OCI-LY7 (cell line): ENCODE data around the gene ATP8B4.

Experiments
- EZH2phosphoT487 ChIP-seq: fragments of 200-600 bp; sonication (generic); IDR thresholded peaks from 2 replicates; pipeline ENCODE4 v1.6.1; 2018; ENCODE audit warnings: low read depth, borderline replicate concordance, mild to moderate bottlenecking, mixed run types, antibody characterized with exemption, low read length, moderate library complexity, mixed read lengths
- TF ChIP-seq, protein P1 (sequence below): fragments of 200-600 bp; sonication (generic); conservative IDR thresholded peaks from 2 replicates; pipeline ENCODE4 v1.5.1; 2014; ENCODE audit warnings: mild to moderate bottlenecking, antibody characterized with exemption, low read length, moderate library complexity, mixed read lengths

DNA sequence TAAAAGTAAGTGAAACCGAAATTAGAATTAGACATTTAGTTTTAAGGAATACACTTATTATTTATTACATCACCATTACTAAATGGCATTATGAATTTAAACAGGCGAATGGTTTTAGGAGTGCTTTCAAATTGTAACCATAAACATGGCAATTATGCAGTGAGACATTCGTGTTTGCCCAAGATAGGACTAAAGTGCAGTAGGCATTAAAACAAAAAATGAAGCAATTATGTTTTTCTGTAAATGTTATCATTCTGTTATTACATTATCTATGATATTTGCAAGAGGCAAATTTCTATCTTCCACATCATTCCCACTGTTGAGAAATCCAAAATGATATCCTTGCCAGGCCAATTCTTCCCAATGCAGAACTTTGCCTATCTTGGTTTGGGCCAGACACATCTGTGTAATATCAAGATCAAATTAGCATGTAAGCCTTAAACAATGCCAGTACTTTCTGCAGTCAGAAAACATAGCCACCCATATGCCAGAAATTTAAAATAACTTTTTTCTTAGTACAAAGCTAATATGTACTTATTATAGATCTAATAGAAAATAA is 156.9 kb downstream of the ATP8B4 start:
- TF ChIP-seq, protein P1, sequence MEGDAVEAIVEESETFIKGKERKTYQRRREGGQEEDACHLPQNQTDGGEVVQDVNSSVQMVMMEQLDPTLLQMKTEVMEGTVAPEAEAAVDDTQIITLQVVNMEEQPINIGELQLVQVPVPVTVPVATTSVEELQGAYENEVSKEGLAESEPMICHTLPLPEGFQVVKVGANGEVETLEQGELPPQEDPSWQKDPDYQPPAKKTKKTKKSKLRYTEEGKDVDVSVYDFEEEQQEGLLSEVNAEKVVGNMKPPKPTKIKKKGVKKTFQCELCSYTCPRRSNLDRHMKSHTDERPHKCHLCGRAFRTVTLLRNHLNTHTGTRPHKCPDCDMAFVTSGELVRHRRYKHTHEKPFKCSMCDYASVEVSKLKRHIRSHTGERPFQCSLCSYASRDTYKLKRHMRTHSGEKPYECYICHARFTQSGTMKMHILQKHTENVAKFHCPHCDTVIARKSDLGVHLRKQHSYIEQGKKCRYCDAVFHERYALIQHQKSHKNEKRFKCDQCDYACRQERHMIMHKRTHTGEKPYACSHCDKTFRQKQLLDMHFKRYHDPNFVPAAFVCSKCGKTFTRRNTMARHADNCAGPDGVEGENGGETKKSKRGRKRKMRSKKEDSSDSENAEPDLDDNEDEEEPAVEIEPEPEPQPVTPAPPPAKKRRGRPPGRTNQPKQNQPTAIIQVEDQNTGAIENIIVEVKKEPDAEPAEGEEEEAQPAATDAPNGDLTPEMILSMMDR = no peak
- TF ChIP-seq EZH2phosphoT487 = no peak
